COR-L47 (cell line): ENCODE data around the gene BDKRB2.
A peak's percentile ranks its signal among the peaks of the same experiment; 100 is the strongest.

ENCODE experiments used
- DNase-seq: peaks from one replicate; lab custom pipeline; 2025; lab: John Stamatoyannopoulos, UW

Gene BDKRB2

DNA sequence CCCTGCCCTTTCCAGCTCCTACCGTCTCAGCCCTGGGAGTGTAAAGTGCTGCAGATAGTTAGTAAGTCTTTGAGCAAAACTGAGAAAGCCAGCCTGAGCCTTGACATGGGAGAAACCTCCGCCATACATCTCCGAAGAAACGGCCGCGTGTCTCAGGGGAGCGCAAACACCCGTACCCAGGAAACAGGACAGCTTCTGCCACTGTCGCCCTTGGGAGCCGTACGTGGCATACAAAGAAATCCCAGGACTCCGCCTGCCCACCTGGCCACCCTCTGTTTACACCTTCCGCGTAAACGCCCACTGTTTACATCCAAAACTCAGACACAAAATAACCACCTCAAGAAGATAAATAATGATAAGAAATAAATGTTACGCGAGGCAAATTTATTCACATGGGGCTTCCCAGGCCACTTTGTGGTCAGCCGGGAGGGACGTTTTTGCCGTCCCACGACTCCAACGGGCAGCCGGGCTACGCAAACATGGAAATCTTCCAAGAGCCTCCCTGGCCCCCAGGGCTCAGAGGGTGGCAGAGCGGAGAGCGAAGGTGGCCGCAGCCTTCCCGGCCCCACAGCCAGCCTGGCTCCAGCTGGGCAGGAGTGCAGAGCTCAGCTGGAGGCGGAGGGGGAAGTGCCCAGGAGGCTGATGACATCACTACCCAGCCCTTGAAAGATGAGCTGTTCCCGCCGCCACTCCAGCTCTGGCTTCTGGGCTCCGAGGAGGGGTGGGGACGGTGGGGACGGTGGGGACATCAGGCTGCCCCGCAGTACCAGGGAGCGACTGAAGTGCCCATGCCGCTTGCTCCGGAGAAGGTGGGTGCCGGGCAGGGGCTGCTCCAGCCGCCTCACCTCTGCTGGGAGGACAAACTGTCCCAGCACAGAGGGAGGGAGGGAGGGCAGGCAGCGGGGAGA lies at the start of gene BDKRB2:
TSS of gene BDKRB2 (plus strand) at position 689 of the 908 bp plus-strand sequence. CDS start 32,269 bp downstream, outside the sequence.
- DNase-seq: peak; percentile 94

- DNase-seq: no peak
These were observed 49.7 kb upstream of the BDKRB2 start for GRCh38 chr14:96154900-96155299.

- no peak for DNase-seq
These were observed 47.6 kb upstream of the BDKRB2 start for GRCh38 chr14:96156804-96157760.

DNA sequence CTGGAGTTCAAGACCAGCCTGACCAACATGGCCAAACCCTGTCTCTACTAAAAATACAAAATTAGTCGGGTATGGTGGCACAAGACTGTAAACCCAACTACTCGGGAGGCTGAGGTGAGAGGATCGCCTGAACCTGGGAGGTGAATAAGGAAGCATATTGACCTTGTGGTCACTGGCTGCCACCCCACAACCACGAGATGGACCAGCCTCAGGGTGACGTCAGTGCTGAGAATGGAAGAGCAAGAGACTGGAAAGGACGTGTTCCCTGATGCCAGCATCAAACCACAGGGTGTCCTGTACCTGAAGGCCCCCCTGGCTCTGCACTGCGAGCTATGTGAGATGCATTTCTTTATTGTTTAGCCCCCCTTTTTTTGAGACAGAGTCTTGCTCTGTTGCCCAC lies 45.9 kb upstream of the BDKRB2 start:
- no peak for DNase-seq

DNA sequence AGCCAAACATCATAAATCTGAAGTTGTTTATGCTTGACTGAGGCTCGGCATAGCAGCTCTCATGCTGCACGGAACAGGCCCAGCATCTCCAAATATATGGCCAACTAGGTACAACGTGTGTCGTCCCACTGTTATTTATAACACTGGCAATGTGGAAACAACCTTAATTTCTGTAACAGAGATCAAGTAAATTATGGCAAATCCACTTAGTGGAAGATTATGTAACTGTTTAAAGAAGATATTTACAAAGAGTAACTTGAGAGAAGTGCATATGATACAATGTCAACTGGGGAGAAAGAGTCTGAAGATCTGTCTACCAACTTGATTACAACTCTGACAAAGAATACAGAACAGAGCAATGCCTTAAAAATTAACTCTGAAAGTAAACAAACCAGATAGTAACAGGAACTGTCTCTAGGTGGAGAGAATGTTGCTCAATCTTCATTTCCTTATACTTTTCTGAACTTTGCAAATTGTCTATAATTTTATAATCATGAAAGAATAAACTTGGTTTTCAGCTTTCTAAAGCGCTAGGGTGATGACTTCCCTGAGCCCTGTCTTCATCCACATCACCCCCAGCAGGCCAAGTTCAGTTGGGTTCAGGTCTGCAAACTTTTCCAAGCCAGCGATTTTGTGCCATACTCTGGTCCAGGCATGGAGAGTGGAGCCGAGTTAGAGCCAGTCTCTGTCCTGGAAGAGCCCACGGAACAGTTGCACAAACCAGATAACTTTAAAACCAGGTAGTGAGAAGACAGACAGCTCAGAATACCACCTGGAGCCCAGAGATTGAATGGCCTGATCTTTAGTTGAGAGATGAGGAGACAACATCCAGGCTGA lies 44.3 kb upstream of the BDKRB2 start:
- no peak for DNase-seq

- DNase-seq: no peak
These were observed 43.7 kb upstream of the BDKRB2 start for GRCh38 chr14:96160913-96161310.

- DNase-seq: no peak
These were observed 43.0 kb upstream of the BDKRB2 start for GRCh38 chr14:96161636-96162035.

DNA sequence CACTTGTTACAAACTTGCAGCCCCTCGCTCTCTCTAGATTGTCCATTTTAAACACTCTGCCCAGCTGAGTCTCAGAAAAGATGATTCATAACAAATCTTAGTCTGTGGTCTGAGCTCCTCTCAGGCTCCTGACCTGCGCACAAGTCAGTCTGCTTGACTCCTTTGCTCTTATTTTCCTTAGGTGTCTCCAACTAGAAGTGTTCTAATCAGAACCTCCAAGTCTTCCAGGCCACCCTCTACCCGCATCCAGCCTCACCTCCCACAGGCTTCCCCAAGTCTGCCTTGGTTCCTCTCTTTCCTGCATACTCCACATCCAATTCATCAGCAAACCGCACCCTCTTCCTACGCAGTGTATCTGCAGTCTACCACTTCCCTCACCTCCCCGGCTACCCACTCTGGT lies 42.4 kb upstream of the BDKRB2 start:
- no peak for DNase-seq

DNA sequence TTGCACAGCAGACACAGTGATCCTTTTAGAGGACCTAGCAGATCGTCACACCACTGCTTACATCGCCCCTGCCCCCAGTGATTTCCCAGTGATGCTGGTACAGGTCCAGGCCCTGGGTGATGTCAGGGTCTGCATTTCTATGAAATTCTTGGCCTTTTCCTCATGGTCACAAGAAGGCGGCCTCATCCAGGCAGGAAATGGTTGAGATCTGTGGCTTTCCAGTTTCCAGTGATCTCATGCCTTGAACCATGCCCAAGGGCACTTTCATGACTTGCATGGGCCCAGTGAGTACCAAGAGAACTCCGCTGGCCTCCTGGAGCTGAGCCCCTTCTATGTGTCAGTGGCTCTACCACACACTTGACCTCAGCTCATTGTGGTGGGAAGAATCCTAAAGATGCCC lies 41.9 kb upstream of the BDKRB2 start:
- no peak for DNase-seq

- DNase-seq: no peak
These were observed 39.7 kb upstream of the BDKRB2 start for GRCh38 chr14:96164861-96165490.

GRCh38 chr14:96165493-96166436 lies 38.9 kb upstream of the BDKRB2 start:
- DNase-seq: no peak

DNA sequence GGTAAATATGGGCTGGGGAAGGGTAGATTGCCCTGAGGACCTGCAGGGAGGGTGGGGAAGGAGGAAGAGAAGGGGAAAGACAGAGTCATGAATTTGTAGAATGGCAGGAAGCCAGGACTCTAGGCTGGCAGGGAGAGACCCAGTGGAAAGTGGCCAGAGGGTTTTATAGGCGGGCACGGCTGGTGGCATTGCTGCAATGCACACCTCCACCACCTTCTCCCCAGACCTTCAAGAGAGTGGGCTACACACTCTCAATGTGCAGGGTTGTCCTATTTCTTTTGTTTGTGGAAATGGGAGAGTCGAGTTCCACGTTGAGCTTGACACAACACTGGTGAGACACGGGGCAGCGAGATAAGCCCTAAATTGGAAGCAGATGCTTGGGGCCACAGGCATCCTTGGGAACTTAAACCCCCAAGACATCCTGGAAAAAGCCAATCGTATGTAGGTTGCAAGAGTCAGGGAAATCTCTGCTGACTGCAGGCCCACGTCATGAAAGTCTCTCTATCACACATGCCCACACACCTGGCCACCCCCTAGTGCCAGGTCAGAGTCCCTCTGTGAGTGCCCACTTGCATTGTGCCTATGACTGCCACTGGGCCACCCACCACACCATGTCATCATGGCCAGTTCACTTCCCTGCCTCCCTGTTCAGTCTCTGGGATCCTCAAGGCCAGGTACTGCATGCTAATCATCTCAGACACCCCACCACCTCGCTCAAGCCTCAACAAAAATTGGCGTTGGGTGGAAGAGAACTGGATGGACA lies 38.0 kb upstream of the BDKRB2 start:
- DNase-seq: no peak

DNA sequence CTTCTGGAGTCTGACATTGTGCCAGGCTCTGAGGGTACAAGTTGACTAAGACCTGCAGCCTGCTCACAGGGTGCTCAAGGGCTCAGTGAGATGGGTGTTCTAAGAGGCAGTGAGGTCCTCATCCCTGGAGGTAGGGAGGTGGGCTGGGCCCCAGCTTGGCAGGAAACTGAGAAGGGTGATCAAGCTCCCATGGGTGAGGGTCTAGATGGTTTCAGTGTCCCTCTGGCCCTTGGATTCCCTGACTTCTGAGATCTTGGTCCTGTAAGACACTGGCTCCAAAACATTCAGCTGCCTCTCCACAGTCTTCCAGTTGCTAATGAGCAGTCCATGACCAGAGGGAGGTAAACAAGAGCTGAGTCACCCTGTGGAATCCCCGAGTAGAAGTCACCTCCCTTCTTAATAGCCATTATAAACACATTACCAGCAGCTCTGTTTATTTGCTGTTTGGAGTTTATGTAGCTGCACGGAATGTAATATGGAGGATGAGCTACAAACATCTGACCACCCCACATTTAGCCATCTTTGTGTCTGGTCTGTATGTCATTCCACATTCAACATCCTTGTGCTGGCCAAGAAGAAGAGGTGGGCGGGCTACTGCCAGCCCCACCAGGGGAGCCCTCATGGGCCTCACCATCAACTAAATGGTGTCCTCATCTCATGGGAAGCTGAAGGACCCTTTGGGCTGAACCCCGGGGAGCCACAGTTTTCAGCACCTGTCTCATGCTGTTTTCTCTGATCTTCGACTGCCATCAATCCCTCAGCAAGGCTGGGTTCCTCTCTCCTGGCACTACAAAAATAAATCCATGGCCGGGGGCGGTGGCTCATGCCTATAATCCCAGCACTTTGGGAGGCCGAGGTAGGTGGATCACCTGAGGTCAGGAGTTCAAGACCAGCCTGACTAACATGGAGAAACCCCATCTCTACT lies 37.2 kb upstream of the BDKRB2 start:
- peak; percentile 20 for DNase-seq

DNA sequence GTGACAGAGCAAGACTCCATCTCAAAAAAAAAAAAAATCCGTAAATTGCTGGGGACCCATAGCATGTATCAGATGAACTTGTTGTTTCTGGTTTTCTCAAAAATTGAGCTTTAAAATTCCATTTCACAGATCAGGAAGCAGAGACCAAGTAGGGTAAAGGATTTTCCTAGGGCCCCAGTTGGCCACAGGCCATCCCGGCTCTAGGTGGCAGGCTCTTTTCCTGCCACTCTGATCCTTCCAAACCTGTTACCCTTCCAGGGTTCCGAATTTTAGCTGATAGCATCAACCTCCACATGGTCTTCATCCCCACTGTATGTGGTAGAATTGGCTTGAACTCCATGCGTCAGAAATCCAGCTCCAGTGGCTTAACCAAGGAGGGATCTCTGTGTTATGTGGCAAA lies 36.1 kb upstream of the BDKRB2 start:
- DNase-seq: no peak

DNA sequence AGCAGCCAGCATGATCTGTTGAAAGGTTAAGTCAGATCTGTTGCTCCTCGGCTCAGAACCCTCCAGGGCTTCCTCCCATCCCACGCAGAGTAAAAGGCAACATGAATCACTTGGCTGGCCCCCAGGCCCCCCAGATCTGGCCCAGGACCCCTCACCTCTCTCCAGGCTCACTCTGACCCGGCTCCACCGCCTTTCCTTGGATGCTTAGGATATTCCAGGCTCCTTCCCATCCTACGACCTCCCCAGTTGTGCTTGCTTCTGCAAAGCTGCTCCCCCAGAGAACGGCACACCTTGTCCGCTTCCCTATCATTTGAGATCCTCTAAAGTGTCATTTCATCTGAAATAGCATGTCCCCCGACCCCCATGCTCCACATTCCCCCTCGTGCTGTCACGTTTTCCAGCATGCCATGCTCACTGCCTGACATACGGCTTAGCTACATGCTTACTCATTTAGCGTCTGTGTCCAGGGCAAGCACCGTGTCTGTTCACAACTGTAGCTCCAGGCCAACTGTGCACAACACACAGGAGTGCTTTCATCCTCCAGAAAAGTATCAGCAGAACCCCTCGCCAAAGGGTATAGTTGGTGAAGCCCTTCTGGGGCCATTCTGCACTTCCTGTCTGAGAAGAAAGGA lies 33.6 kb upstream of the BDKRB2 start:
- no peak for DNase-seq

DNA sequence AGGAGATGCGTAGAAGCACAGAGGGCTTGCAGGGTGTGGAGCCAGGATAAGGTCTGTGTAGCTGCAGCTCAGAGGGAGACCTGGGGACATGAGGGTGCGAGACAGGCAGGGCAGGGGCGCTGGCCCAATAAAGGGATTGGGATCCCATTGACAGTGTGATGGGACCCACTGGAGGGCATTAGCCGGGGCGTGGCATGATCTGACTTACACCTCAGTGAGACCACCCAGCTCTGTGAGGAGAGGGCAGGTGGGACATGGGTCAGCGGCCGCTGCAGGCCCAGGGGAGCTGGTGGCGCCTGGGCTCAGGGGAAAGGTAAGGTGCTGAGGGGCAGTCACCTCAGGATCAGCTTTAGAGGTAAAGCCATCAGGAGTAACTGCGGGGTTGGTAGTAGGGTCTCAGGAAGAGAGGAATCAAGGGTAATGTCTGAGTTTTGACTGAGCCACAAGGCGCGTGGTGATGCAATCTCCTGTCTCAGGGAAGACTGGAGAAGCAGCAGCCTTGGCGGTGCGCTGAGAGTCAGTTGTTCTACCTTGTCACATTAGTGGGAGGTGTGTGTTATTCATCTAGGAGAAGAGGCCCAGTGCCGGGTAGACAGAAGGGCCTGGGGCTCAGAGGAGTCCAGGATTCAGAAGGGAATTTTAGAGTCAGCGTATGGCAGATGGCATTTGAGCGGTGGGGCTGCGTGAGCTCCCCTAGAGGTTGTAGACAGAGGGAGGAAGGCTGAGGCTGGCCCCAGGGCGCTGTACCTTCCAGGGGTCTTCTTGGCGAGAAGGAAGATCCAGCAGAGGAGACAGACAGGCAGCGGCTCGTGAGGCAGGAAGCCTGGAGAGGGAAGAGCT lies 30.8 kb upstream of the BDKRB2 start:
- DNase-seq: no peak

GRCh38 chr14:96176275-96176674 lies 28.4 kb upstream of the BDKRB2 start:
- DNase-seq: no peak
